Breast epithelium (tissue), 3 donors: ENCODE data around the gene RNF25.

Experiments
- CTCF ChIP-seq, 3 donors: fragments of 450-650 bp; IDR thresholded peaks; one replicate each; pipeline ENCODE4 v1.5.1; 2016 to 2017; ENCODE audit warnings: antibody characterized with exemption in 3 of 3, mild to moderate bottlenecking in 3 of 3, moderate library complexity in 3 of 3
- POLR2AphosphoS5 ChIP-seq, 3 donors: sonication (generic); formaldehyde crosslinking; IDR thresholded peaks; one replicate each; pipeline ENCODE4 v1.6.1; 2017; ENCODE audit warnings: antibody characterized with exemption in 3 of 3

GRCh38 chr2:218645126-218645525, 26.7 kb downstream of the RNF25 start:
- TF ChIP-seq CTCF (IDR thresholded peaks at IDR 0.05) (no peak), POLR2AphosphoS5 (IDR thresholded peaks at IDR 0.05) (no peak)
